A549 (cell line): Measurements from ENCODE around the gene ONECUT2.
A peak's percentile ranks its signal among the peaks of the same experiment; 100 is the strongest.

Experiments
- EP300 ChIP-seq, 2 experiments: fragments of >200 bp; sonication (Bioruptor Twin); formaldehyde crosslinking; IDR thresholded peaks; 2 replicates in 1 of 2; 3 replicates in 1 of 2; pipeline ENCODE4 v1.6.1; 2016 to 2017
- FOSB ChIP-seq: fragments of 250-450 bp; sonication (Bioruptor Pico); IDR thresholded peaks from 2 replicates; pipeline ENCODE4 v1.5.0; 2020; ENCODE audit warnings: mild to moderate bottlenecking, moderate library complexity
- RCOR1 ChIP-seq: fragments of 150-350 bp; IDR thresholded peaks from 2 replicates; pipeline ENCODE4 v1.6.1; 2014; ENCODE audit warnings: antibody characterized with exemption, low read length, low read depth
- SMC3 ChIP-seq: fragments of >200 bp; sonication (Bioruptor Twin); formaldehyde crosslinking; IDR thresholded peaks from 3 replicates; pipeline ENCODE4 v1.6.1; 2018; ENCODE audit warnings: inconsistent platforms
- ZNF302 ChIP-seq: fragments of 250-450 bp; sonication (Bioruptor Pico); IDR thresholded peaks from 2 replicates; pipeline ENCODE4 v1.9.0; 2021; ENCODE audit warnings: inconsistent platforms, mild to moderate bottlenecking, moderate library complexity
- TF ChIP-seq, protein P1 (sequence below): IDR thresholded peaks from 2 replicates; pipeline ENCODE4 v1.6.1; 2012
- TF ChIP-seq, protein P2 (sequence below): fragments of >200 bp; sonication (Bioruptor Twin); formaldehyde crosslinking; IDR thresholded peaks from 3 replicates; pipeline ENCODE4 v1.5.1; 2016
- TF ChIP-seq, protein P3 (sequence below): IDR thresholded peaks from 2 replicates; pipeline ENCODE4 v1.6.1; 2012

GRCh38 chr18:57438743-57439608, 3.8 kb downstream of the ONECUT2 start:
- TF ChIP-seq RCOR1: no peak
- TF ChIP-seq, protein P1, sequence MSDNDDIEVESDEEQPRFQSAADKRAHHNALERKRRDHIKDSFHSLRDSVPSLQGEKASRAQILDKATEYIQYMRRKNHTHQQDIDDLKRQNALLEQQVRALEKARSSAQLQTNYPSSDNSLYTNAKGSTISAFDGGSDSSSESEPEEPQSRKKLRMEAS: peak; percentile 66
- TF ChIP-seq ZNF302 (CRISPR knock-in tag): no peak
- TF ChIP-seq, protein P2, sequence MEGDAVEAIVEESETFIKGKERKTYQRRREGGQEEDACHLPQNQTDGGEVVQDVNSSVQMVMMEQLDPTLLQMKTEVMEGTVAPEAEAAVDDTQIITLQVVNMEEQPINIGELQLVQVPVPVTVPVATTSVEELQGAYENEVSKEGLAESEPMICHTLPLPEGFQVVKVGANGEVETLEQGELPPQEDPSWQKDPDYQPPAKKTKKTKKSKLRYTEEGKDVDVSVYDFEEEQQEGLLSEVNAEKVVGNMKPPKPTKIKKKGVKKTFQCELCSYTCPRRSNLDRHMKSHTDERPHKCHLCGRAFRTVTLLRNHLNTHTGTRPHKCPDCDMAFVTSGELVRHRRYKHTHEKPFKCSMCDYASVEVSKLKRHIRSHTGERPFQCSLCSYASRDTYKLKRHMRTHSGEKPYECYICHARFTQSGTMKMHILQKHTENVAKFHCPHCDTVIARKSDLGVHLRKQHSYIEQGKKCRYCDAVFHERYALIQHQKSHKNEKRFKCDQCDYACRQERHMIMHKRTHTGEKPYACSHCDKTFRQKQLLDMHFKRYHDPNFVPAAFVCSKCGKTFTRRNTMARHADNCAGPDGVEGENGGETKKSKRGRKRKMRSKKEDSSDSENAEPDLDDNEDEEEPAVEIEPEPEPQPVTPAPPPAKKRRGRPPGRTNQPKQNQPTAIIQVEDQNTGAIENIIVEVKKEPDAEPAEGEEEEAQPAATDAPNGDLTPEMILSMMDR: peak; percentile 49
- TF ChIP-seq EP300 (IDR thresholded peaks at IDR 0.05): no peak
- TF ChIP-seq, protein P3, sequence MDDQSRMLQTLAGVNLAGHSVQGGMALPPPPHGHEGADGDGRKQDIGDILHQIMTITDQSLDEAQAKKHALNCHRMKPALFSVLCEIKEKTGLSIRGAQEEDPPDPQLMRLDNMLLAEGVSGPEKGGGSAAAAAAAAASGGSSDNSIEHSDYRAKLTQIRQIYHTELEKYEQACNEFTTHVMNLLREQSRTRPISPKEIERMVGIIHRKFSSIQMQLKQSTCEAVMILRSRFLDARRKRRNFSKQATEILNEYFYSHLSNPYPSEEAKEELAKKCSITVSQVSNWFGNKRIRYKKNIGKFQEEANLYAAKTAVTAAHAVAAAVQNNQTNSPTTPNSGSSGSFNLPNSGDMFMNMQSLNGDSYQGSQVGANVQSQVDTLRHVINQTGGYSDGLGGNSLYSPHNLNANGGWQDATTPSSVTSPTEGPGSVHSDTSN: no peak
- no peak for TF ChIP-seq FOSB (CRISPR knock-in tag)
- peak; percentile 61 for TF ChIP-seq SMC3
